NCI-H146 treated with DMSO at 0.1 percent for 48 hours (cell line): ENCODE data around the gene KLHL30.

Source experiments
- DNase-seq: peaks from one replicate; lab custom pipeline; 2025; ENCODE audit not compliant: unreplicated experiment; lab: John Stamatoyannopoulos, UW

The KLHL30 gene

DNA sequence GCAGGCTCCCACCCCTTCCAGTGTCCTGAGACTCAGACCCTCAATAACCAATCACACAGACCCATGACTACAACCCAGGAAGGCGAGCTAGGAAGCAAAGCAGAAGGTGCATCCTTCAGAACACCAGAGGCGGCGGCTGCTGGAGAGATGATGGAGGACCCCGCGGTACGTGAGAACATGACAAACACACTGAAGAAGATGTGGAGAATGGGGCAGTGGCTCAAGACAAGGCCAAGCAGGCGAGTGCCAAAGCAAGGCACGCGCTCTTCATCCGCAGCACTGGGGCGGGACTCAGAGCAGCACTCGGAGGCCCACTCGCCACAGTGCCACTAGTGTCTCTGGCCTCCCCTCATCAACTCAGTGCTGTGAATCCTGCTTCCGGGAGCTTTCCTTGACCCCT is 34.0 kb downstream of the KLHL30 start:
- no peak for DNase-seq

DNA sequence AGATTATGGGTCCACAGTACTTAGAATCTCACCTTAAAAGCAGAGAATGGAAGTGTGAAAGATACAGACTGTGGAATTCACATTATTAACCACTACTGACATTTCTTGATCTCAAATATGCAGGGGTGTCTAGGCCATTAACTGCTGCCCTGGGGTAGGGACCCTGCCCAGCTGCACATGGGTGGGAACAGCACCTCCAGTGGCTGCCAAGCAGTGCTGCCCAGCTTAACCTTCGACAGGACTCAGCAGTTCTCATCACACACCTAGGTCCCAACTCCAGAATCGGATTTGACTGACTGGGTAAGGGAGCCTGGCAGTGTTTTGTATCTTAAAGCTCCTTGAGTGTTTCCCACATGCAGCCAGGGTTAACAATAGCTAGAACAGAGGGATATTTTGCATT is 35.2 kb downstream of the KLHL30 start:
- DNase-seq: no peak

DNA sequence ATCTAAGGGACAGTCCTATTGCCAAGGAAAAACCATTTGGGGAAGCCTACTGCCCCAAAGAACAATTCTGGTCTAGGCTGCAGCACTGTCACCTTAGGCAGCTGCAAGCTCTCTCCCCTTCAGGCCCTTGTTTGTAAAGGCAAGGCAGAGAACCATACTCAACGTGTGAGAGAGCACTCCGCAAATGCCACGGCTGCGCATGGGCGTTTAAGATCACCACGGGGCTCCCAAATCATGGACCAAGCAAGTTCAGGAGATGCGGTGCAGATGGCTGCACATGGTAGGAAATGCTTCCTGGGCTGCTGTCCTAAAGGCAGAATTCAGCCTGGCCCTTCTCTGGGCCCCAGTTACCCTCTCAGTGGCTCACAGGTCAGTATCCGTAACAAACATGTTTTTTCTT is 35.8 kb downstream of the KLHL30 start:
- DNase-seq: no peak

DNA sequence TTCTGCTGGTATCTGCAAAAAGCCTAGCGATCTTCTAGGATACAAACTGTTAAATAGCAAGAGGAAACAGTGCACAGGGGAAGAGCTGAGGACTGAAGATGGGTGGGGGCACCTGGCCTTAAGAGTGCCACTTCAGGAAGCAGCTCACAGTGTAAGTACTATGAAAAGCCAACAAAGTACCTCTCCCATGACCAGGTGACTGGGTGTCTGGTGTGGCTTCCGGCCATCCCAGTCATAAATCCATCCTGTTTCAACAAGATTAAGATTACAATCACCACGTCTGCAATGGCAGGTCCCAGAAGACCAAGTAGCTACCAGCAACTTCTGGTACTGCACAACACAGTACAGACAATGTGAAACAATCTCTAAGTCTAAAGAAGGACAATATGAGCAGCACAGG is 36.2 kb downstream of the KLHL30 start:
- no peak for DNase-seq

DNA sequence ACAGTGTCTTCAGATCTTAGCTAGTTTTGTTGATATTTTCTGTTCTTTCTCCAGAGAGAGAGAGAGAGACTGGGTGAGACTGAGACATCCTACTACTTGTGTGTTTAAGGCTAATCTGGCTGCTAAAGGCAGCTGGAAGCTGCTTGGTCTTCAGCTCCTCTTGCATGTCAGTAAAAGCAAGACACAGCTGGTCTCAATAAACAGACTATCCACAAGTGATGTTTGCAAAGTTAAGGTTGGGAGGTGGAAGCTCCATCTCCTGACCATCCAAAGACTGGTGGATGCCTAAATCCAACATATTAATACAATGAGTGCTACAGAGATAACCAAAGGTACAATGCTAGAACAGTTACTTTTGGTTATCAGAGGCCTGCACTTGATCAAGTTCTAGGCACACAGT is 38.1 kb downstream of the KLHL30 start:
- no peak for DNase-seq

DNA sequence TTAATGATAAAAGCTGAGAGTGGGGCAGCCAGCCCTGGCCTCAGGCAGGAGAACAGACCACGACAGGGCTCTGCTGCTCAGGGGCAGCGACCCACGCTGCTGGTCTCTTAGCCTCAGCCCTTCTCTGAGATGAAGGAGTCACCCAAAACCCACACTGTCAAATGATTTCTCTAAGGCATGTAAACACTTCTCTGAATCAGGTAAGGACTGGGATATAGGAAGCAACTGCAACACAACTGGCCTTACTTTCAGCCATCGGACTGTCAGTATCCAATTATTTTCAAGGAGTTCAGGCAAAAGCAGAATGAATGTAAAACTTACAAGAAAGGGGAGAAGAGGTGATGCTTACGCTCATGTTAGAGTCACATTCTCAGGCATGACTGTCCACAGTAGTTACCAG is 42.1 kb downstream of the KLHL30 start:
- DNase-seq: no peak

DNA sequence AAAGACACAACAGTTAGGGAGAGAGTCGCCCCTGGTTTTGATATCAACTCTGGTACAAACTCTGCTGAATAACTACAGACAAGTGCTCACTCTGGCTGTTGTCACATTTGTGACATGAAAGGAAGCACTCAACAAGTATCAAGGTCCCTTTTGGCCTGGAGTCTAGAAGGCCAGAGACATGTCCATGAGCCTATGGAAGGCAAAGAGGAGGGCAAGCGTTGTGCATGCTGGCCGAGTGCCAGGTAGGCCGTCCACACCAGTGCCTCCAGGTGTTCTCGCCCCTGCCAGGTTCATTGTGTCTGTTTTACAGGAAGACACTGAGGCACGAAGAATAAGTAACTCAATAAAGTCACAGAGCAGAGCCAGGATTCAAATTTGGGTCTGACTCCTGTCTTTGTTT is 43.9 kb downstream of the KLHL30 start:
- DNase-seq: no peak

DNA sequence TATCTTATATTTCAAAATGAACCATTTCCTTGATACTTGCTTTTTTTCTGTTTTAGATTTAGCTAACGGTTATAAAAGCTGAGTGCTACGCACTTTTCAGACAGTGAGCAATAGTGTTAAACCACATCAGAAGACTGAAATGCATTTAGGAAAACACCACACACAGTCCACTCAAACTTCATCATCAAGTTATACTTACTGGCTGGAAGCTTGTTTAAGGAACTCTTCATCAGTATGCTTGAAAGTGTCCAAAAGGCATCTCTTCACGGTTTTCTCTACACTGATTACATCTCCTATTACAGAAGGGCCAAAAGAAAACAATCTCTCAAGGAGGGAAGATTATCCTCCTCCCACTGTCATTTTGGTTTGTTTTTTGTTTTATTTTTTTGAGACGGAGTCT is 45.4 kb downstream of the KLHL30 start:
- no peak for DNase-seq

DNA sequence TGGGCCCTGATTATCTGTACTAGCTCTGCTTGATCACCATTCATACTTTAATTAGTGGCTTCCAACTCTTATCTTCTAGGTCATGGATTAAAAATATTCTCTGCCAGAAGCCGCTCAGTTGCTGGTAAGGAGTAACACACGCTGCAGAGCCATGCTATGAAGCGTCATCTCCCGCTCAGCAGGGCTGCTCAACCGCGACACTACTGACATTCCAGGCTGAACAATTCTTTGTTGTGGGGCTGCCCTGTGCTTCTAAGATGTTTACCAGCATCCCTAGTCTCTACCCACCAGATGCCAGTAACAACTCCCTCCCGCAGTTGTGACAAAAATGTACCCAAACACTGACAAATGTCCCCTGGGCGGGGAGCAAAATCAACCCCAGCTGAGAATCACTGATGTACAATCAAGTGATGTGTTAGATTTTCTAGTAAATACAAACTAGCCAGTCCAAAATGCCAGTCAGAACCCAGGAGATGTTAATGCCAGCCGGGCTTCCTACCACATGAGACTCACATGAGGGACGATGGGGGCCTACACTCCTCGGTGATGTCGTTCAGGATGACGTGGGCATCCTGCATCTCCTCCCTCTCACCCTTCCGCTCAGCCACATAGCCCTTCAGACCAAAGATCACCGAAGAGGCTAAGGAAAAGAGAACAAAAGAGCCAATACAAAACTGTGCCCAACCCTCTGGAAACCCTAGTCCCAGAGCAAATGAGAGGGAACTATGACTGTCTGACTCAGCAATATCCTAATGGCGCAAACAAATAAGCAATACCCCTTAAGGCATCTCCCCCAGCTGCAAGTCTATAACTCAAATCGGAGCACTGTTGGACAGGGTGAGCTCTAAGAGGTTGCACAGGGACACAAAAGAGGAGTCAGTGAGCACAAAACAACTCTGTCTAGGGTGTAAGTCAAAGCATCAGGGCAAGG is 49.4 kb downstream of the KLHL30 start:
- DNase-seq: no peak

DNA sequence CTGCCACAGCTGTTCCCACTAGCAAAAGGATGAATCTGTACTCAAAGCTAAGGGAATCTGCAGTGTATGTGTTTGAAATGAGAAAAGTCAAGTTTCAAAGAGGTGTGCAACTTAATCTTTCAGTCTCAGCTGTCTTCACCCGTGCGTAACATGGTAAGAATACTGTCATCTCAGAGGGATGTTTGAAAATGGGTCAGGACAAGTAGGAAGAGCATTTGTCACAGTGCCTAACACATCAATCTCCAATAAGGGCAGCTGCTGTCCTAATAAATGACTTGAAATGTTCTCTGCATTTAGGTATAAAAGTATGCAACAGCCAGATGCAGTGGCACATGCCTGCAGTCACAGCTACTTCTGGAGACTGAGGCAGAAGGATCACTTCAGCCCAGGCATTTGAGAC is 52.0 kb downstream of the KLHL30 start:
- DNase-seq: no peak
